Choroid plexus epithelial cell (primary cell): ENCODE results near the gene BAHD1.
A peak's percentile ranks its signal among the peaks of the same experiment; 100 is the strongest.

Experiments used
- DNase-seq: peaks from one replicate; pipeline ENCODE4 v3.0.0-alpha.2; 2010; ENCODE audit warnings: low read depth
- H3K4me3 ChIP-seq: 2 replicates; pipeline ENCODE4 v1.5.1; 2011; ENCODE audit warnings: low read depth, mild to moderate bottlenecking, control low read depth, low read length, moderate library complexity
- CTCF ChIP-seq: conservative IDR thresholded peaks from 2 replicates; pipeline ENCODE4 v1.5.1; 2011; ENCODE audit warnings: low read depth, mild to moderate bottlenecking, control low read depth, inconsistent platforms, low read length, moderate library complexity

BAHD1 gene

GRCh38 chr15:40435710-40436089 lies 5.1 kb upstream of the BAHD1 start:
- peak overlapping the region; percentile 44 for H3K4me3 ChIP-seq
- no peak for TF ChIP-seq CTCF
- no peak for DNase-seq

GRCh38 chr15:40436116-40436891 lies 4.4 kb upstream of the BAHD1 start:
- no peak for TF ChIP-seq CTCF

GRCh38 chr15:40436892-40437751 lies 3.6 kb upstream of the BAHD1 start:
- H3K4me3 ChIP-seq = peak overlapping the region; percentile 44
- DNase-seq = no peak
- TF ChIP-seq CTCF = no peak

More at GRCh38 chr15:40436116-40436891, 4.4 kb upstream of the BAHD1 start:
- DNase-seq = no peak
- peak overlapping the region; percentile 44 for H3K4me3 ChIP-seq

GRCh38 chr15:40437752-40438687 lies 2.7 kb upstream of the BAHD1 start:
- no peak for TF ChIP-seq CTCF
- DNase-seq = no peak
- H3K4me3 ChIP-seq = no peak overlapping the region

- no peak for TF ChIP-seq CTCF
- DNase-seq = no peak
- H3K4me3 ChIP-seq = no peak overlapping the region
Measured at GRCh38 chr15:40438712-40439111, 2.0 kb upstream of the BAHD1 start.

GRCh38 chr15:40439461-40439959 lies 1.2 kb upstream of the BAHD1 start:
- no peak for TF ChIP-seq CTCF
- peak overlapping the region; percentile 61 for H3K4me3 ChIP-seq
- DNase-seq = peak; percentile 10
